Cardiac fibroblast (primary cell): Measurements from ENCODE around the gene DYNLRB1.
A peak's percentile ranks its signal among the peaks of the same experiment; 100 is the strongest.

ENCODE experiments used
- DNase-seq, 2 donors: peaks; one replicate each; pipeline versions ENCODE4 v3.0.0 to v3.0.0-alpha.2; 2010; ENCODE audit warnings: low read depth in 2 of 2
- H3K4me3 ChIP-seq, 2 donors: replicated peaks in 1 of 2; 1 replicate in 1 of 2; 2 replicates in 1 of 2; pipeline ENCODE4 v1.5.1; 2011; ENCODE audit warnings: low read depth in 2 of 2, low read length in 2 of 2, mild to moderate bottlenecking in 2 of 2, moderate library complexity in 1 of 2
- CTCF ChIP-seq: IDR thresholded peaks from one replicate; pipeline ENCODE4 v1.5.1; 2011; ENCODE audit warnings: low read depth, mild to moderate bottlenecking, low read length, inconsistent platforms

DYNLRB1 gene

GRCh38 chr20:34579191-34579978 is 63.2 kb downstream of the DYNLRB1 start:
- DNase-seq: peak; percentile 87 to 90
- TF ChIP-seq CTCF: peak; percentile 85
- no peak overlapping the region for H3K4me3 ChIP-seq

- DNase-seq: no peak
- H3K4me3 ChIP-seq: no peak overlapping the region
- no peak for TF ChIP-seq CTCF
Measured at GRCh38 chr20:34579979-34580940, 64.0 kb downstream of the DYNLRB1 start.

GRCh38 chr20:34581341-34582184 is 65.3 kb downstream of the DYNLRB1 start:
- peak; percentile 82 to 89 for DNase-seq

GRCh38 chr20:34582221-34582620 is 66.0 kb downstream of the DYNLRB1 start:
- H3K4me3 ChIP-seq: no peak overlapping the region
- no peak for TF ChIP-seq CTCF
- no peak for DNase-seq

More at GRCh38 chr20:34581341-34582184, 65.3 kb downstream of the DYNLRB1 start:
- H3K4me3 ChIP-seq: no peak overlapping the region
- TF ChIP-seq CTCF: no peak

GRCh38 chr20:34582911-34583310 is 66.7 kb downstream of the DYNLRB1 start:
- TF ChIP-seq CTCF: no peak
- DNase-seq: peak in 1 of 2 donors; percentile 24
- no peak overlapping the region for H3K4me3 ChIP-seq

- H3K4me3 ChIP-seq: no peak overlapping the region
- no peak for TF ChIP-seq CTCF
- no peak for DNase-seq
Measured at GRCh38 chr20:34583544-34583943, 67.3 kb downstream of the DYNLRB1 start.
